GM08714 (cell line): Measurements from ENCODE around the gene MYH15.

Source experiments
- H3K4me3 ChIP-seq: fragments of 200-500 bp; sonication (Bioruptor generic); 2 replicates; pipeline ENCODE4 v1.5.1; 2014; ENCODE audit warnings: mild to moderate bottlenecking, low read length, inconsistent platforms
- ZNF274 ChIP-seq: IDR thresholded peaks from 2 replicates; pipeline ENCODE4 v1.6.1; 2012; ENCODE audit warnings: mild to moderate bottlenecking, low read depth, low read length

The MYH15 gene

GRCh38 chr3:108510496-108510895 lies at the start of gene MYH15:
MYH15 (minus strand) TSS chr3:108510596; CDS start chr3:108510530, 66 bp downstream.
- no peak within 1 kb of the TSS for H3K4me3 ChIP-seq
- no peak for TF ChIP-seq ZNF274

GRCh38 chr3:108555966-108556581 lies 45.7 kb upstream of the MYH15 start:
- no peak overlapping the region for H3K4me3 ChIP-seq
- TF ChIP-seq ZNF274, result no peak

GRCh38 chr3:108554913-108555571 lies 44.6 kb upstream of the MYH15 start:
- TF ChIP-seq ZNF274, result no peak
- no peak overlapping the region for H3K4me3 ChIP-seq

DNA sequence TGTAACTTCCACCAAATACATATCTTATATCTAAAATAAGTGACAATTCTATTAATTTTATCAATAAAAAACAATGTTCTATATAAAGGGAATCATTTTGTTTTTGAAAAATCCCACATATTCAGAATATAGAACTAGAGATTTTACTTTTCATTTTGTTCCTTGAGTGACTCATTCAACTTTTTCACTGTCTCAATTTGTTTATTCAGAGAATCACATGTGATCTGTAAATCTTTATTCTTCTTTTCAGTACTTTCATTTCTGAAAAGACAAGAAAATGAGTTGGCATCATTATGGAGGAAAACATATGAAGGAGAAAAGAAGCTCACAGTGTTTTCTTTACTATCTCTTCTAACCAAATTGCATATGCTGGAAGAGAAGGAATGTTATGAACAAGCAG lies 43.8 kb upstream of the MYH15 start:
- H3K4me3 ChIP-seq, result no peak overlapping the region
- no peak for TF ChIP-seq ZNF274

- H3K4me3 ChIP-seq, result no peak overlapping the region
- no peak for TF ChIP-seq ZNF274
Observed at GRCh38 chr3:108552267-108553159, 42.1 kb upstream of the MYH15 start.

DNA sequence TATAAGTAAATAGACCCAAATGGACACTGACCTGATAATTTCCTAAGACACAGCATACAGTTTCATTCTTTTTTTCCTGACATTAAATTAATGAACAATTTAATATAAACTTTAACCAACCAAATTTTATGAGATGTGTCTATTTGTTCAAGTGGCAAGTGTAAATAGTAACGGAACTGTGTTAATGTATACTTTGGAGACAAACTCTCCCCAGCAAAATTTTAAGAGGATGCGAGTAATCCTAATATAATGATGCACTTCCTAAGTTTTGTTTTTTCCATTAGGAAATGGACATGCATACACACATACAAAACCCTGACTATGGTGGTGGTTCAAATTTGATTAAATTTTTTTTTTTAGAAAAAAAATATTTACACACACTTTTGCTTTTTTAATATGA lies 38.5 kb upstream of the MYH15 start:
- TF ChIP-seq ZNF274, result no peak
- H3K4me3 ChIP-seq, result no peak overlapping the region

DNA sequence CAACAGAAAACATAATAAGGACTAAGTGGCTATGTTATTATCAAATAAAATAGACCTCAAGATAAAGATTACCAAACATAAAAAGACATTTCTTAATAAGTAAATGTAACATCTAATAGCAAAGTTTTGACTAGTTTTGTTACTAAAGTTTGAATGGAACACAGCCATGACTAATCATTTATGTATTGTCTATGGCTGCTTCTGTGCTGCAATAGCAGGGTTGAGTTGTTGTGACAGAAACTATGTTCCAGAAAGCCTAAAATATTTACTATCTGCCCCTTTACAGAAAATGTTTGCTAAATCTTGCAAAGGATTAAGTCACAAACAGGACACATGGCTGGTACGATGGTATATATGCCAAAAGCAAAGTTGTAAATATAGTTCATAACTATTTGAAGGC lies 37.9 kb upstream of the MYH15 start:
- TF ChIP-seq ZNF274, result no peak
- H3K4me3 ChIP-seq, result no peak overlapping the region

DNA sequence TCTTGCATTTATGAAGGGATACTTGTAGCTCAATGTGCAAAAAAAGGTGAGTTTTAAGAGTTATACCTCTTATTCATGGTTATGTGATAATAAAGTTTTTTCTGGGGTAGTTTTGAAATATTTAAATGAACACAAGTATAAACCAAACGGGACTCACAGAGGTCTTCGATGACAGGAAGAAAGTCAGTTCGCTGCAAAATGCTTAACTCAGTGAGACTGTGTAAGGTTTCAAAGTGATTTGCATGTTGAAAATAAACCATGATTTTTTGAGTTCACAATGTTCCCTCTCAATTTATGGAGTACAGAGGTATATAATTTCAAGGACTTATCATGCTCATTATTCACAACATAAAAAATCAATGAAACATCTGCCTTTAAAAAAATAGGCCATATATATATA lies 36.3 kb upstream of the MYH15 start:
- no peak overlapping the region for H3K4me3 ChIP-seq
- no peak for TF ChIP-seq ZNF274

- TF ChIP-seq ZNF274, result no peak
- H3K4me3 ChIP-seq, result no peak overlapping the region
Observed at GRCh38 chr3:108546247-108546646, 35.9 kb upstream of the MYH15 start.

DNA sequence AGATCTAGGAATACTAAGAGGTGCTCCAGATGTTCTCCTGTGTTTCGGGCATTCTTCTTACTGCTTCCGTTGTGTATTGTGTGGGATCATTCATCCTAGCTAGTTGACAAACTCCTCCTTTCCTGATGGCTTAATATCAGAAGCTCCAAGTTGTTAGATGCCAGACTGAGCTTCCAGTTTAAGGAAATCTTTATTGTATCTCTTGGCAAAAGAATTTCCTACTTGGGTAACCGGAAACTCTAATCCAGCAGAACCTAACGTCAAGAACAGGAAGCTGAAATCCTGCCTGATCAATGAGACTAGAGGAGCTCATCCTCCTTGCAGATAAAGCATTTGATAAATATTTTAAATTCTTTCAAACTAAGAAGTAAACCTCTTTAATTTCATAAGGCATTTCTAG lies 27.7 kb upstream of the MYH15 start:
- TF ChIP-seq ZNF274, result no peak
- H3K4me3 ChIP-seq, result no peak overlapping the region

- TF ChIP-seq ZNF274, result no peak
- H3K4me3 ChIP-seq, result no peak overlapping the region
Observed at GRCh38 chr3:108528459-108529252, 18.3 kb upstream of the MYH15 start.

- H3K4me3 ChIP-seq, result no peak overlapping the region
- no peak for TF ChIP-seq ZNF274
Observed at GRCh38 chr3:108527817-108528216, 17.4 kb upstream of the MYH15 start.

- no peak for TF ChIP-seq ZNF274
- no peak overlapping the region for H3K4me3 ChIP-seq
Observed at GRCh38 chr3:108527109-108527508, 16.7 kb upstream of the MYH15 start.

DNA sequence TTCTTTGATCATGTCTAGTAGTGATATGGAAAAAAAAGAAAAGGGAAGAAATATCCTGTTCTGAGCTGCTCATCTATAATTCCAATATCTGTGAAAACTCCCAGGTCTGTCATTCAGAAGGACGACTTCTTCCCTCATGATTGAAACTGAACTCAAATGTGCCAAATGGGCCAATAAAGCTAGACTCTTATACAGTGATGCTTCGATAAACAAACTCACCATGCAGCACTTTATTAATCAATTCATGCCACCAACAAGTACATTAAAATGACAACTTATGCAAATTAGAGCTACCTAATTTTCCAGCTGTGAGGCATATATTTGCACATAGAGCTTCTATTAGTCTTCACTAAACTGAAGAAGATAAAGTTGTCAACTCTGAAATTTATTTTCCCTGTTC lies 15.6 kb upstream of the MYH15 start:
- TF ChIP-seq ZNF274, result no peak
- no peak overlapping the region for H3K4me3 ChIP-seq

- TF ChIP-seq ZNF274, result no peak
- H3K4me3 ChIP-seq, result no peak overlapping the region
Observed at GRCh38 chr3:108525256-108525655, 14.9 kb upstream of the MYH15 start.
